ENCODE results near the gene ZBTB45. TPM values are rescaled to one million over a fixed set of nuclear protein-coding genes. Genes with fewer than 3 reads are reported as not detected.
A peak's percentile ranks its signal among the peaks of the same experiment; 100 is the strongest.
"Not testable (repeated sequence)": the region's sequence is repeated elsewhere in the genome, so short reads cannot be mapped to it uniquely, and the experiment has no call there.

Gene ZBTB45
- total RNA-seq, 1 donor from 2014 or later: 27.2 TPM

DNA sequence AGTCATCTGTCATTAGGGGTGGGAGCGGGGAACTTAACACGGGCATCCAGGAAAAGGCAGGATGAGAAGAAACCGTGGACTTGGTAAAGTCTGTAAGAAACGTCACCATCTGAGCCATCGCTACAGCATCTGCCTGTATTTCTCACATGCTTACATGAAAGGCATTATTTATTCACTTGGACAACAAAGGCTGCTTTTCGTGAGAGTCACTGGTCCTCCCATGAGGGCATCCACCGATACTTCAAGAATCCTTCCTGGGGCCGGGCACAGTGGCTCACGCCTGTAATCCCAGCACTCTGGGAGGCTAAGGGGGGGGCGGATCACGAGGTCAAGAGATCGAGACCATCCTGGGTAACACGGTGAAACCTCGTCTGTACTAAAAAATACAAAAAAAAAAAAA lies 27.3 kb downstream of the ZBTB45 start:
- H3K36me3 Mint-ChIP-seq (ENCODE audit: unreplicated experiment): no peaks in the 10 kb centered on the region
- H3K27me3 Mint-ChIP-seq (ENCODE audit: unreplicated experiment): peaks cover 5% of the 10 kb centered on the region
- TF ChIP-seq, protein P1, sequence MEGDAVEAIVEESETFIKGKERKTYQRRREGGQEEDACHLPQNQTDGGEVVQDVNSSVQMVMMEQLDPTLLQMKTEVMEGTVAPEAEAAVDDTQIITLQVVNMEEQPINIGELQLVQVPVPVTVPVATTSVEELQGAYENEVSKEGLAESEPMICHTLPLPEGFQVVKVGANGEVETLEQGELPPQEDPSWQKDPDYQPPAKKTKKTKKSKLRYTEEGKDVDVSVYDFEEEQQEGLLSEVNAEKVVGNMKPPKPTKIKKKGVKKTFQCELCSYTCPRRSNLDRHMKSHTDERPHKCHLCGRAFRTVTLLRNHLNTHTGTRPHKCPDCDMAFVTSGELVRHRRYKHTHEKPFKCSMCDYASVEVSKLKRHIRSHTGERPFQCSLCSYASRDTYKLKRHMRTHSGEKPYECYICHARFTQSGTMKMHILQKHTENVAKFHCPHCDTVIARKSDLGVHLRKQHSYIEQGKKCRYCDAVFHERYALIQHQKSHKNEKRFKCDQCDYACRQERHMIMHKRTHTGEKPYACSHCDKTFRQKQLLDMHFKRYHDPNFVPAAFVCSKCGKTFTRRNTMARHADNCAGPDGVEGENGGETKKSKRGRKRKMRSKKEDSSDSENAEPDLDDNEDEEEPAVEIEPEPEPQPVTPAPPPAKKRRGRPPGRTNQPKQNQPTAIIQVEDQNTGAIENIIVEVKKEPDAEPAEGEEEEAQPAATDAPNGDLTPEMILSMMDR (IDR thresholded peaks at IDR 0.05; ENCODE audit: partially characterized antibody, unreplicated experiment): no peak
- H3K9me3 Mint-ChIP-seq (ENCODE audit: unreplicated experiment): peaks cover 2% of the 10 kb centered on the region
- H3K4me1 Mint-ChIP-seq (ENCODE audit: low read depth, unreplicated experiment): no peaks in the 10 kb centered on the region
- H3K4me3 Mint-ChIP-seq (ENCODE audit: unreplicated experiment): peak overlapping the region; percentile 30
- H3K27ac Mint-ChIP-seq (ENCODE audit: unreplicated experiment): no peak overlapping the region
- DNase-seq: no peak

DNA sequence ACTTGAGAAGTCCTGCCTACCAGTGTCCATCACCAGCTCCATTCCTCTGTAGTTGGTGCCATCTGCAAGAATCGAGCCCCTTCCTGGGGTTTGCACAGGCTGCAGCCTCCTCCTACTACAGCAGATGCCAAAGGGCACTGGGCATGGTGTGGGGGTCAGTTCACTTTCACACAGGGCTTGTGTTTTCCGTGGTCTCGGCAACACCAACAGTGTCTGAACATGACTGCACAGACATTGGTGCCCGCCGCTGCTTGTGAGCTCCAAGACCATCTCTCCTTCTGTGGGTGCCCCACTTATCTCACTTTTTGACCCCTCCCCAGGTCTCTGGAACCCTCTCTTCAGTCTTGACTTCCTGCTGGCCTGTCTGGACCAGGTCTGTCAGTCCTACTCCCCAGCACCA lies 28.2 kb downstream of the ZBTB45 start:
- Mint-ChIP-seq H3K27ac (ENCODE audit: unreplicated experiment) (no peak overlapping the region), H3K9me3 (ENCODE audit: unreplicated experiment) (peaks cover 2% of the 10 kb centered on the region), H3K4me1 (ENCODE audit: low read depth, unreplicated experiment) (no peaks in the 10 kb centered on the region), H3K4me3 (ENCODE audit: unreplicated experiment) (peak overlapping the region; percentile 30), H3K36me3 (ENCODE audit: unreplicated experiment) (no peaks in the 10 kb centered on the region), H3K27me3 (ENCODE audit: unreplicated experiment) (peaks cover 4% of the 10 kb centered on the region)
- no peak for DNase-seq
- TF ChIP-seq, protein P1 (IDR thresholded peaks at IDR 0.05; ENCODE audit: partially characterized antibody, unreplicated experiment): no peak

DNA sequence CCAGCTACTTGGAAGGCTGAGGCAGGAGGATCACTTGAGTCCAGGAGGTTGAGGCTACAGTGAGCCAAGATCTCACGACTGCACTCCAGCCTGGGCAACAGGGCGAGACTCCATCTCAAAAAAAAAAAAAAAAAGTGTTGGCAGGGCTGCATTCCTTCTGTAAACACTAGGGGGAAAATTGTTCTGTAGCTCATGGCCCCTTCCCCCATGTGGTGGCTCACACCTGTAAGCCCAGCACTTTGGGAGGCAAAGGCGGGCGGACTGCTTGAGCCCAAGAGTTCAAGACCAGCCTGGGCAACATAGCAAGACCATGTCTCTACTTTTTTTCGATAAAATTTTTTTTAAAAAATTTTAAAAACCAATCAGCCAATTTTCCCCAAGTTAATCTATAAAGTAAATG lies 35.3 kb downstream of the ZBTB45 start:
- H3K9me3 Mint-ChIP-seq (ENCODE audit: unreplicated experiment); DNase-seq; H3K4me1 Mint-ChIP-seq (ENCODE audit: low read depth, unreplicated experiment); H3K27ac Mint-ChIP-seq (ENCODE audit: unreplicated experiment); H3K4me3 Mint-ChIP-seq (ENCODE audit: unreplicated experiment); H3K36me3 Mint-ChIP-seq (ENCODE audit: unreplicated experiment); H3K27me3 Mint-ChIP-seq (ENCODE audit: unreplicated experiment): not testable (repeated sequence)
- TF ChIP-seq, protein P1 (IDR thresholded peaks at IDR 0.05; ENCODE audit: partially characterized antibody, unreplicated experiment): peak; percentile 34

DNA sequence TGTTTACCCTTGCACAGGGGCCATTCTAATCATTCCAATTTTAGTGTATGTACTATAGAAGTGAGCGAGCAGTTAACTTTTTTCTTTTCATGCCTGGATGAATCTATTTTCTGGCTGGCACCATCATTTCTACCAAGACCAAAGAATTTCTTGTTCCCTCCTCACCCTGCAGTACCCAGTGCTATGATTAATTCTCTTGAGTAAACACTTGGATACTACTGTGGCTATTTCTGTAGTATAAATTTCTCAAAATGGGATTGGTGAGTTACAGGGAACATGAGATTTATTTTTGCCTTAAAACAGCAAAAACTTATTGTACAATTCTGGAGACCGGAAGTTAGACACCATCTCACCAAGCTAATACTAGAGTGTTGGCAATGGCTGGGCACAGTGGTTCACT lies 35.8 kb downstream of the ZBTB45 start:
- H3K27me3 Mint-ChIP-seq (ENCODE audit: unreplicated experiment): no peaks in the 10 kb centered on the region
- H3K36me3 Mint-ChIP-seq (ENCODE audit: unreplicated experiment): no peaks in the 10 kb centered on the region
- TF ChIP-seq, protein P1 (IDR thresholded peaks at IDR 0.05; ENCODE audit: partially characterized antibody, unreplicated experiment): no peak

DNA sequence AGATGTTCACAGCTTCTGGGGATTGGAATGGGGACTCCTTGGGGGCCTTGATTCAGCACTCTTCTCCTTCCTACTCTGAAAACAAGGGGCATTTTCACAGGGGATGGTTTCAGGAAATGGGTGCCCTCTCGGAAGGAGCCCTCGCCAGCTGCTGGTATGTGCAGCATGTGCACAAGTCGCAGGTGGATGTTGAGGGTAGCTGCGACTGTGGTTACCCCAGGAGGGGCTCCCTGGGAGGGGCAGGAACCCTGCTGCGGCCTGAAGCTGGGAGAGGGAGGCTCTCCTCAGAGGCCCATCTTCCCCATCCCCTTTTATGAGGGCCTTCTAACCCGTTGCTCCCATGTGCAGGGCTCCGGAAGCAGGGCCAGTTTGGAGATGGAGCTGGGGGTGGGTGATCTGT lies 37.2 kb downstream of the ZBTB45 start:
- Mint-ChIP-seq H3K27me3 (ENCODE audit: unreplicated experiment) (no peaks in the 10 kb centered on the region), H3K27ac (ENCODE audit: unreplicated experiment) (no peak overlapping the region), H3K9me3 (ENCODE audit: unreplicated experiment) (no peaks in the 10 kb centered on the region), H3K4me3 (ENCODE audit: unreplicated experiment) (peak overlapping the region; percentile 32), H3K36me3 (ENCODE audit: unreplicated experiment) (no peaks in the 10 kb centered on the region), H3K4me1 (ENCODE audit: low read depth, unreplicated experiment) (no peaks in the 10 kb centered on the region)
- TF ChIP-seq, protein P1 (IDR thresholded peaks at IDR 0.05; ENCODE audit: partially characterized antibody, unreplicated experiment): no peak
- no peak for DNase-seq

More for the DNA sequence above, 35.8 kb downstream of the ZBTB45 start:
- Mint-ChIP-seq H3K4me1 (ENCODE audit: low read depth, unreplicated experiment) (no peaks in the 10 kb centered on the region), H3K27ac (ENCODE audit: unreplicated experiment) (no peak overlapping the region), H3K9me3 (ENCODE audit: unreplicated experiment) (no peaks in the 10 kb centered on the region), H3K4me3 (ENCODE audit: unreplicated experiment) (no peak overlapping the region)
- DNase-seq: no peak
